Ishikawa (cell line): ENCODE measurements around the gene SPIRE2.

Experiments
- CEBPB ChIP-seq: IDR thresholded peaks from 2 replicates; pipeline ENCODE4 v1.6.1; 2012
- CREB1 ChIP-seq: IDR thresholded peaks from 2 replicates; pipeline ENCODE4 v1.6.1; 2012; ENCODE audit warnings: low read depth
- EGR1 ChIP-seq: IDR thresholded peaks from 2 replicates; pipeline ENCODE4 v1.6.1; 2012
- EP300 ChIP-seq: IDR thresholded peaks from 2 replicates; pipeline ENCODE4 v1.6.1; 2012; ENCODE audit warnings: borderline replicate concordance
- FOXM1 ChIP-seq: IDR thresholded peaks from 2 replicates; pipeline ENCODE4 v1.6.1; 2012; ENCODE audit warnings: low read depth, borderline replicate concordance
- MAX ChIP-seq: IDR thresholded peaks from 2 replicates; pipeline ENCODE4 v1.6.1; 2012
- NFIC ChIP-seq: IDR thresholded peaks from 2 replicates; pipeline ENCODE4 v1.6.1; 2012
- RAD21 ChIP-seq: IDR thresholded peaks from 2 replicates; pipeline ENCODE4 v1.6.1; 2012; ENCODE audit warnings: low read depth
- REST ChIP-seq: IDR thresholded peaks from 2 replicates; pipeline ENCODE4 v1.6.1; 2012; ENCODE audit warnings: low read depth, mild to moderate bottlenecking
- TAF1 ChIP-seq: IDR thresholded peaks from 2 replicates; pipeline ENCODE4 v1.6.1; 2012; ENCODE audit warnings: low read depth, mild to moderate bottlenecking
- TEAD4 ChIP-seq: IDR thresholded peaks from 2 replicates; pipeline ENCODE4 v1.6.1; 2012
- USF1 ChIP-seq: IDR thresholded peaks from 2 replicates; pipeline ENCODE4 v1.6.1; 2012
- YY1 ChIP-seq: IDR thresholded peaks from 2 replicates; pipeline ENCODE4 v1.6.1; 2012; ENCODE audit warnings: low read depth
- ZBTB7A ChIP-seq: IDR thresholded peaks from 2 replicates; pipeline ENCODE4 v1.6.1; 2012; ENCODE audit warnings: low read depth

GRCh38 chr16:89858973-89859614, 30.8 kb downstream of the SPIRE2 start:
- no peak for TF ChIP-seq RAD21
- no peak for TF ChIP-seq MAX
- TF ChIP-seq CEBPB: no peak
- no peak for TF ChIP-seq REST
- no peak for TF ChIP-seq EP300
- TF ChIP-seq NFIC: no peak
- TF ChIP-seq FOXM1: no peak
- no peak for TF ChIP-seq TAF1
- TF ChIP-seq CREB1: no peak
- no peak for TF ChIP-seq TEAD4
- TF ChIP-seq YY1: no peak
- no peak for TF ChIP-seq ZBTB7A
- no peak for TF ChIP-seq USF1
- TF ChIP-seq EGR1: no peak
